OCI-LY1 (cell line): ENCODE results near the gene KDM3B.

ENCODE experiments used
- H2AFZ ChIP-seq: fragments of 200-600 bp; sonication (generic), shearing (Covaris generic); 2 replicates; pipeline ENCODE4 v1.6.0; 2014; ENCODE audit warnings: antibody characterized with exemption, mild to moderate bottlenecking, low read length
- H3F3A ChIP-seq: fragments of 200-600 bp; sonication (generic), shearing (Covaris generic); 2 replicates; pipeline ENCODE4 v1.6.0; 2014; ENCODE audit warnings: mild to moderate bottlenecking, antibody characterized with exemption, low read length, moderate library complexity; ENCODE audit not compliant: insufficient read depth
- H3K27ac ChIP-seq: fragments of 200-600 bp; sonication (generic); 2 replicates; pipeline ENCODE4 v1.5.1; 2014; ENCODE audit warnings: low read length, mixed run types, mild to moderate bottlenecking, low read depth; ENCODE audit not compliant: poor library complexity, severe bottlenecking
- H3K27me3 ChIP-seq: fragments of 200-600 bp; sonication (generic); 2 replicates; pipeline ENCODE4 v1.6.0; 2014; ENCODE audit warnings: antibody characterized with exemption, mild to moderate bottlenecking, low read length, moderate library complexity; ENCODE audit not compliant: insufficient read depth
- H3K36me3 ChIP-seq: fragments of 200-600 bp; sonication (generic); 2 replicates; pipeline ENCODE4 v1.6.1; 2014; ENCODE audit warnings: mild to moderate bottlenecking, antibody characterized with exemption, low read length, moderate library complexity, mixed read lengths; ENCODE audit not compliant: insufficient read depth
- H3K4me1 ChIP-seq: fragments of 200-600 bp; sonication (generic); 2 replicates; pipeline ENCODE4 v1.5.1; 2014; ENCODE audit warnings: mild to moderate bottlenecking, low read length, moderate library complexity; ENCODE audit not compliant: insufficient read depth, severe bottlenecking
- H3K4me2 ChIP-seq: fragments of 200-600 bp; sonication (generic), shearing (Covaris generic); 2 replicates; pipeline ENCODE4 v1.6.1; 2014; ENCODE audit warnings: low read length
- H3K4me3 ChIP-seq: fragments of 200-600 bp; sonication (generic); 2 replicates; pipeline ENCODE4 v1.5.1; 2014; ENCODE audit warnings: low read length, low read depth, mild to moderate bottlenecking, mixed read lengths; ENCODE audit not compliant: poor library complexity, severe bottlenecking
- H3K79me2 ChIP-seq: fragments of 200-600 bp; shearing (Covaris generic); 2 replicates; pipeline ENCODE4 v1.6.1; 2016; ENCODE audit warnings: mixed run types, low read length, mixed read lengths; ENCODE audit not compliant: insufficient read depth
- H3K9ac ChIP-seq: fragments of 200-600 bp; sonication (generic), shearing (Covaris generic); 2 replicates; pipeline ENCODE4 v1.6.1; 2014; ENCODE audit warnings: mild to moderate bottlenecking, low read length, mixed read lengths
- H3K9me2 ChIP-seq: fragments of 200-600 bp; sonication (generic), shearing (Covaris generic); 2 replicates; pipeline ENCODE4 v1.6.1; 2014; ENCODE audit warnings: low read depth, mild to moderate bottlenecking, low read length, mixed read lengths
- H3K9me3 ChIP-seq: fragments of 200-600 bp; shearing (Covaris generic); 2 replicates; pipeline ENCODE4 v1.6.1; 2014; ENCODE audit warnings: low read length, mixed read lengths
- H4K20me1 ChIP-seq: fragments of 200-600 bp; sonication (generic), shearing (Covaris generic); 2 replicates; pipeline ENCODE4 v1.6.0; 2016; ENCODE audit warnings: mild to moderate bottlenecking, low read length; ENCODE audit not compliant: insufficient read depth
- EZH2 ChIP-seq: fragments of 200-600 bp; sonication (generic), shearing (Covaris generic); IDR thresholded peaks from 2 replicates; pipeline ENCODE4 v1.8.0; 2017; ENCODE audit warnings: borderline replicate concordance, mixed run types, mild to moderate bottlenecking, antibody characterized with exemption, low read length, moderate library complexity, mixed read lengths
- TF ChIP-seq, protein P1 (sequence below): fragments of 200-600 bp; sonication (generic), shearing (Covaris generic); IDR thresholded peaks from 2 replicates; pipeline ENCODE4 v1.5.1; 2017; ENCODE audit warnings: mild to moderate bottlenecking, antibody characterized with exemption, low read length, moderate library complexity, mixed read lengths

The KDM3B gene

GRCh38 chr5:138452720-138453119, 100.2 kb downstream of the KDM3B start:
- H3F3A ChIP-seq: no peaks in the 10 kb centered on the region
- no peaks in the 10 kb centered on the region for H3K9me3 ChIP-seq
- TF ChIP-seq, protein P1, sequence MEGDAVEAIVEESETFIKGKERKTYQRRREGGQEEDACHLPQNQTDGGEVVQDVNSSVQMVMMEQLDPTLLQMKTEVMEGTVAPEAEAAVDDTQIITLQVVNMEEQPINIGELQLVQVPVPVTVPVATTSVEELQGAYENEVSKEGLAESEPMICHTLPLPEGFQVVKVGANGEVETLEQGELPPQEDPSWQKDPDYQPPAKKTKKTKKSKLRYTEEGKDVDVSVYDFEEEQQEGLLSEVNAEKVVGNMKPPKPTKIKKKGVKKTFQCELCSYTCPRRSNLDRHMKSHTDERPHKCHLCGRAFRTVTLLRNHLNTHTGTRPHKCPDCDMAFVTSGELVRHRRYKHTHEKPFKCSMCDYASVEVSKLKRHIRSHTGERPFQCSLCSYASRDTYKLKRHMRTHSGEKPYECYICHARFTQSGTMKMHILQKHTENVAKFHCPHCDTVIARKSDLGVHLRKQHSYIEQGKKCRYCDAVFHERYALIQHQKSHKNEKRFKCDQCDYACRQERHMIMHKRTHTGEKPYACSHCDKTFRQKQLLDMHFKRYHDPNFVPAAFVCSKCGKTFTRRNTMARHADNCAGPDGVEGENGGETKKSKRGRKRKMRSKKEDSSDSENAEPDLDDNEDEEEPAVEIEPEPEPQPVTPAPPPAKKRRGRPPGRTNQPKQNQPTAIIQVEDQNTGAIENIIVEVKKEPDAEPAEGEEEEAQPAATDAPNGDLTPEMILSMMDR: no peak
- TF ChIP-seq EZH2: no peak
- no peak overlapping the region for H2AFZ ChIP-seq
- H3K4me1 ChIP-seq: peaks cover 5% of the 10 kb centered on the region
- H3K79me2 ChIP-seq: no peaks in the 10 kb centered on the region
- H3K27ac ChIP-seq: no peak overlapping the region
- no peaks in the 10 kb centered on the region for H3K9me2 ChIP-seq
- no peak overlapping the region for H3K4me2 ChIP-seq
- no peak overlapping the region for H3K9ac ChIP-seq
- H4K20me1 ChIP-seq: no peaks in the 10 kb centered on the region
- H3K4me3 ChIP-seq: no peak overlapping the region
- no peaks in the 10 kb centered on the region for H3K36me3 ChIP-seq
- H3K27me3 ChIP-seq: peaks cover 4% of the 10 kb centered on the region; the same call in 1 of the 2 replicates

- TF ChIP-seq EZH2: no peak
- TF ChIP-seq, protein P1: no peak
- no peak overlapping the region for H2AFZ ChIP-seq
- H3K9me2 ChIP-seq: no peaks in the 10 kb centered on the region
- H3K9me3 ChIP-seq: no peaks in the 10 kb centered on the region
- H3K4me3 ChIP-seq: no peak overlapping the region
- H3K4me2 ChIP-seq: no peak overlapping the region
- no peaks in the 10 kb centered on the region for H4K20me1 ChIP-seq
- no peak overlapping the region for H3K27ac ChIP-seq
- H3K9ac ChIP-seq: no peak overlapping the region
- H3K4me1 ChIP-seq: peaks cover 10% of the 10 kb centered on the region
- H3K27me3 ChIP-seq: peaks cover 4% of the 10 kb centered on the region; the same call in 1 of the 2 replicates
- H3F3A ChIP-seq: no peaks in the 10 kb centered on the region
- no peaks in the 10 kb centered on the region for H3K36me3 ChIP-seq
- no peaks in the 10 kb centered on the region for H3K79me2 ChIP-seq
Measured at GRCh38 chr5:138453590-138453989, 101.1 kb downstream of the KDM3B start.

- Histone ChIP-seq H3K27me3 (0 out of 2 replicates have a peak, but pooled peaks cover 4% of the 10 kb centered on the region), H3F3A (no peaks in the 10 kb centered on the region), H3K27ac (no peak overlapping the region), H3K4me1 (peaks cover 16% of the 10 kb centered on the region), H2AFZ (no peak overlapping the region), H3K9ac (no peak overlapping the region), H4K20me1 (no peaks in the 10 kb centered on the region), H3K4me2 (no peak overlapping the region), H3K36me3 (no peaks in the 10 kb centered on the region), H3K9me2 (no peaks in the 10 kb centered on the region), H3K79me2 (no peaks in the 10 kb centered on the region), H3K4me3 (no peak overlapping the region), H3K9me3 (no peaks in the 10 kb centered on the region)
- TF ChIP-seq, protein P1: no peak
- TF ChIP-seq EZH2: no peak
Measured at GRCh38 chr5:138454121-138454520, 101.6 kb downstream of the KDM3B start.
